SU-DHL-6 (cell line): ENCODE measurements around the gene HSPA12A.

Source experiments
- H2AFZ ChIP-seq: fragments of 200-600 bp; sonication (generic); 2 replicates; pipeline ENCODE4 v1.6.1; 2014; ENCODE audit warnings: low read depth, mild to moderate bottlenecking, moderate library complexity, mixed read lengths, antibody characterized with exemption, low read length; ENCODE audit not compliant: severe bottlenecking
- H3F3A ChIP-seq: fragments of 200-600 bp; shearing (Covaris generic); 2 replicates; pipeline ENCODE4 v1.6.0; 2016; ENCODE audit warnings: antibody characterized with exemption, mild to moderate bottlenecking; ENCODE audit not compliant: insufficient read depth
- H3K27ac ChIP-seq: fragments of 200-600 bp; sonication (generic); 2 replicates; pipeline ENCODE4 v1.5.1; 2016; ENCODE audit warnings: low read depth, mild to moderate bottlenecking, low read length, moderate library complexity, mixed read lengths
- H3K27me3 ChIP-seq: fragments of 200-600 bp; sonication (generic), shearing (Covaris generic); 2 replicates; pipeline ENCODE4 v1.6.0; 2014; ENCODE audit warnings: mild to moderate bottlenecking, low read length
- H3K36me3 ChIP-seq: fragments of 200-600 bp; sonication (generic); 2 replicates; pipeline ENCODE4 v1.6.1; 2014; ENCODE audit warnings: mild to moderate bottlenecking, low read length, mixed read lengths
- H3K4me2 ChIP-seq: fragments of 300-600, 200-600 bp; shearing (Covaris generic), sonication (generic); 2 replicates; pipeline ENCODE4 v1.6.0; 2014; ENCODE audit warnings: low read length, low read depth, mild to moderate bottlenecking; ENCODE audit not compliant: poor library complexity, severe bottlenecking
- H3K4me3 ChIP-seq: fragments of 200-600 bp; sonication (generic); 2 replicates; pipeline ENCODE4 v1.5.1; 2014; ENCODE audit warnings: antibody characterized with exemption, low read length, mild to moderate bottlenecking, mixed read lengths; ENCODE audit not compliant: insufficient read depth, poor library complexity, severe bottlenecking
- H3K79me2 ChIP-seq: fragments of 200-600 bp; sonication (generic); 2 replicates; pipeline ENCODE4 v1.6.1; 2014; ENCODE audit warnings: mild to moderate bottlenecking, low read length, moderate library complexity; ENCODE audit not compliant: insufficient read depth
- H3K9ac ChIP-seq: fragments of 200-600 bp; sonication (generic); 2 replicates; pipeline ENCODE4 v1.7.0; 2014; ENCODE audit warnings: mild to moderate bottlenecking, low read length
- H3K9me2 ChIP-seq: fragments of 200-600 bp; sonication (generic); replicated peaks from 2 replicates; pipeline ENCODE4 v1.6.1; 2014; ENCODE audit warnings: low read length; ENCODE audit not compliant: insufficient read depth
- H3K9me3 ChIP-seq: fragments of 200-600 bp; sonication (generic); 2 replicates; pipeline ENCODE4 v1.6.1; 2014; ENCODE audit warnings: low read length, mixed read lengths; ENCODE audit not compliant: insufficient read depth
- H4K20me1 ChIP-seq: fragments of 200-600 bp; sonication (generic); 2 replicates; pipeline ENCODE4 v1.6.1; 2014; ENCODE audit warnings: low read depth, mild to moderate bottlenecking, antibody characterized with exemption, low read length, moderate library complexity, mixed read lengths
- EZH2phosphoT487 ChIP-seq: fragments of 200-600 bp; sonication (generic), shearing (Covaris generic); conservative IDR thresholded peaks from 2 replicates; pipeline ENCODE4 v1.6.1; 2018; ENCODE audit warnings: mild to moderate bottlenecking, antibody characterized with exemption, low read length, moderate library complexity, mixed read lengths
- TF ChIP-seq, protein P1 (sequence below): fragments of 200-600 bp; sonication (generic); IDR thresholded peaks from one replicate; pipeline ENCODE4 v1.5.1; 2017; ENCODE audit warnings: antibody characterized with exemption, mild to moderate bottlenecking, low read length, moderate library complexity; ENCODE audit not compliant: insufficient read depth, poor library complexity, severe bottlenecking

HSPA12A gene

DNA sequence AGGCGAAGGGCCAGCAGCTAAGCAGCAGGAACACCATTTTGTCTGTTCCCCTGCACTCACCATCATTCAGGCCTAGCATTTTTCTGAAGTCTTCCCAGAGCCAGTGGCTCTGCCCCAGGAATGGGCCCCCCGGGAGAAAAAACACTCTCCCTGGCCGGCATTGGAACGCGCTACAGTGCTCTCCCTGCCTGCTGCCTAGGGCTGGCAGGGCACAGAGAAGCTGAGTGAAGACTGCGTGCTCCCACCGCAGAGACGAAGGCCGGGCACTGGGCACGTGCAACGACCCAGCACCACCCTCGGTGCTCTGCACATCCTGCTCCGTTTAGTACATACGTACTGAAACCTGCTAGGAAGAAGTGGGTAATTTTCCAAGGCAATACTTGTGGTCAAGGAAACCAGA is 34.4 kb downstream of the HSPA12A start:
- TF ChIP-seq, protein P1, sequence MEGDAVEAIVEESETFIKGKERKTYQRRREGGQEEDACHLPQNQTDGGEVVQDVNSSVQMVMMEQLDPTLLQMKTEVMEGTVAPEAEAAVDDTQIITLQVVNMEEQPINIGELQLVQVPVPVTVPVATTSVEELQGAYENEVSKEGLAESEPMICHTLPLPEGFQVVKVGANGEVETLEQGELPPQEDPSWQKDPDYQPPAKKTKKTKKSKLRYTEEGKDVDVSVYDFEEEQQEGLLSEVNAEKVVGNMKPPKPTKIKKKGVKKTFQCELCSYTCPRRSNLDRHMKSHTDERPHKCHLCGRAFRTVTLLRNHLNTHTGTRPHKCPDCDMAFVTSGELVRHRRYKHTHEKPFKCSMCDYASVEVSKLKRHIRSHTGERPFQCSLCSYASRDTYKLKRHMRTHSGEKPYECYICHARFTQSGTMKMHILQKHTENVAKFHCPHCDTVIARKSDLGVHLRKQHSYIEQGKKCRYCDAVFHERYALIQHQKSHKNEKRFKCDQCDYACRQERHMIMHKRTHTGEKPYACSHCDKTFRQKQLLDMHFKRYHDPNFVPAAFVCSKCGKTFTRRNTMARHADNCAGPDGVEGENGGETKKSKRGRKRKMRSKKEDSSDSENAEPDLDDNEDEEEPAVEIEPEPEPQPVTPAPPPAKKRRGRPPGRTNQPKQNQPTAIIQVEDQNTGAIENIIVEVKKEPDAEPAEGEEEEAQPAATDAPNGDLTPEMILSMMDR, result no peak
- TF ChIP-seq EZH2phosphoT487, result no peak
- H3K9me2 ChIP-seq, result no peaks in the 10 kb centered on the region
- no peaks in the 10 kb centered on the region for H3K79me2 ChIP-seq
- no peak overlapping the region for H3K27ac ChIP-seq
- no peak overlapping the region for H3K4me3 ChIP-seq
- H2AFZ ChIP-seq, result no peak overlapping the region
- H4K20me1 ChIP-seq, result no peaks in the 10 kb centered on the region
- no peaks in the 10 kb centered on the region for H3K27me3 ChIP-seq
- H3K4me2 ChIP-seq, result no peak overlapping the region
- H3K9me3 ChIP-seq, result no peaks in the 10 kb centered on the region
- H3F3A ChIP-seq, result no peaks in the 10 kb centered on the region
- no peak overlapping the region for H3K9ac ChIP-seq
- H3K36me3 ChIP-seq, result no peaks in the 10 kb centered on the region

DNA sequence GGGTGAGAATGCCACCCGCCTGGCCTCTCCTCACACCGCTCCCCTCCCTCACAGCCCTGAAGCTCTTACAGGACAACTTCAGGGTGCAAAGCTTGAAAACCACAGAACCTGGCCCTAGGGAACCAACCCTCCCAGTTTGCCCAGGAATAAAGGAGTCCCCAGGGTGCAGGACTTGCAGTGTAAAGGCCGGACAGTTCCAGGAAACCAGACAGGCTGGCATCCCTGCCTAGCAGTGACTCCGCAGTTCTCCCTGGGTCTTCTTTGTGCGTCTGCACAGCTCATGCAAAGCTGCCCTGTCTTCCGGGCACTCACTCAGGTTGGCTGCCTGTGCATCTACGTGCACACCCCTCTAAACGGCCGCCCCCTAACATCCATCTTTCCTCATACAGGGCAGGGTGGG is 36.1 kb downstream of the HSPA12A start:
- Histone ChIP-seq H3K79me2 (no peaks in the 10 kb centered on the region), H3K4me3 (no peak overlapping the region), H3F3A (no peaks in the 10 kb centered on the region), H3K27ac (no peak overlapping the region), H3K9me3 (no peaks in the 10 kb centered on the region), H2AFZ (no peak overlapping the region), H4K20me1 (no peaks in the 10 kb centered on the region), H3K9ac (no peak overlapping the region), H3K27me3 (no peaks in the 10 kb centered on the region), H3K9me2 (no peaks in the 10 kb centered on the region), H3K36me3 (no peaks in the 10 kb centered on the region), H3K4me2 (no peak overlapping the region)
- TF ChIP-seq EZH2phosphoT487, result no peak
- TF ChIP-seq, protein P1, result no peak

DNA sequence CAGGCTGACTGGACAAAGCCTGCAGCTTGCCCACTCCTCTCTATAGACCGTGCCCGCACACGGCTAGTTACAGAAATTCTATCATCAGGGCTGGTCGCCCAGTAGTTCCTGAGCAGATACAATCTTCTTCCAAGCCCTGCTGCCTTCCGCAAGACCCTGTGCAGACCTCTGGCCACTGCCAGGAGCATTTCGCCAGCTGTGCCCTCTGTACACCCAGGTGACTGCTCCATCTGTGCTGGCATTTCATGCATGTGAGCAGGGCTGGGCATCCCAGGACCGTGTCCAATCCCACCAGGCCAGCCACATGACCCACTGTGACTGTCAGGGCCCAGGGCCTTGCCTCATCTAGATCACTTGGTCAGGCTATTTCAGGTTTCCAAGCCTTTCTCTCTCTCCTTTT is 36.9 kb downstream of the HSPA12A start:
- Histone ChIP-seq H3K9me2 (no peaks in the 10 kb centered on the region), H2AFZ (no peak overlapping the region), H3F3A (no peaks in the 10 kb centered on the region), H3K4me2 (no peak overlapping the region), H3K9ac (no peak overlapping the region), H3K27ac (no peak overlapping the region), H3K79me2 (no peaks in the 10 kb centered on the region), H3K36me3 (no peaks in the 10 kb centered on the region), H3K9me3 (no peaks in the 10 kb centered on the region), H3K27me3 (no peaks in the 10 kb centered on the region), H3K4me3 (no peak overlapping the region), H4K20me1 (no peaks in the 10 kb centered on the region)
- no peak for TF ChIP-seq EZH2phosphoT487
- TF ChIP-seq, protein P1, result no peak

DNA sequence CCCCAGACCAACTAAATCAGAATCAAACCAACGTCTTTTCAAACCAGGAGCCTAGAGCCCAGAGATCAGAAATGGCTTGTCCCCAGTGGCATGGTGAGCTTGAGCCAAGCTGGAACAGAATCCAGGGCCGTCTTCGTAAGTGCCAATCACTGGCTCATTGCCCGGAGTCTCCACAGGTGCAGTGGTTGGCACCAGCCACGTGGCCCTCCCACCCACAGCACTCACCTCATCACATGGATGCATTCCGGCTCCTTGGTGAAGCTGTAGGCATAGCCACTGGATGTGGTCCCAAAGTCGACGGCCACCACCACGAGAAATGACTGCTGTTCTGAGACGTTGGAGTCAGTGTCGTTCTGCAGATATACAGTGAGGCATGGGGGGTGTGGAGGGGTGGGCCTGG is 37.4 kb downstream of the HSPA12A start:
- H3K4me2 ChIP-seq, result no peak overlapping the region
- H4K20me1 ChIP-seq, result no peaks in the 10 kb centered on the region
- no peaks in the 10 kb centered on the region for H3F3A ChIP-seq
- TF ChIP-seq, protein P1, result no peak
- no peak for TF ChIP-seq EZH2phosphoT487
- H3K9ac ChIP-seq, result no peak overlapping the region
- H3K9me3 ChIP-seq, result no peaks in the 10 kb centered on the region
- no peaks in the 10 kb centered on the region for H3K9me2 ChIP-seq
- no peak overlapping the region for H2AFZ ChIP-seq
- no peak overlapping the region for H3K4me3 ChIP-seq
- H3K27ac ChIP-seq, result no peak overlapping the region
- H3K27me3 ChIP-seq, result no peaks in the 10 kb centered on the region
- no peaks in the 10 kb centered on the region for H3K36me3 ChIP-seq
- H3K79me2 ChIP-seq, result no peaks in the 10 kb centered on the region
